ENCODE measurements around the gene RHOF. TPM values are rescaled to one million over a fixed set of nuclear protein-coding genes. Genes with fewer than 3 reads are reported as not detected.
A peak's percentile ranks its signal among the peaks of the same experiment; 100 is the strongest.

RHOF gene
- total and polyA plus RNA-seq, 2 of the 8 experiments (the other 6 are each of a cell fraction or from before 2014, with no cell fraction given): 23.8 to 31.9 TPM

GRCh38 chr12:121813951-121814350 lies 20.5 kb upstream of the RHOF start:
- Histone ChIP-seq H3K27me3 (replicated peaks in 1 of 4; ENCODE audit: control insufficient read depth in 3 of 4, extremely low read depth in 1 of 4, insufficient read depth in 3 of 4, low read length in 3 of 4) (no peaks in the 10 kb centered on the region), H2BK20ac (ENCODE audit: low read length) (no peak overlapping the region), H3K23ac (ENCODE audit: insufficient read length) (no peak overlapping the region), H3K4ac (replicated peaks; ENCODE audit: insufficient read length, low read depth, low read length) (no peak overlapping the region), H2AFZ (ENCODE audit: low read length) (no peak overlapping the region), H4K5ac (ENCODE audit: insufficient read length, low read depth, low read length) (no peak overlapping the region), H3K56ac (replicated peaks; ENCODE audit: insufficient read length, low read depth, low read length) (no peak overlapping the region), H3K4me2 (ENCODE audit: insufficient read depth in 1 of 2, low read depth in 2 of 2, low read length in 2 of 2) (no peak overlapping the region; a peak in 1 of 4 replicates), H4K8ac (ENCODE audit: extremely low read depth, insufficient read depth, low read length) (no peak overlapping the region), H3K79me1 (ENCODE audit: low read depth, low read length) (peaks cover 10% of the 10 kb centered on the region), H2BK12ac (ENCODE audit: low read depth, low read length) (no peak overlapping the region), H3K27ac (ENCODE audit: low read depth, low read length) (no peak overlapping the region), H3K18ac (ENCODE audit: extremely low read depth, low read length) (no peak overlapping the region), H4K20me1 (replicated peaks in 1 of 2; ENCODE audit: control insufficient read depth in 1 of 2, insufficient read depth in 2 of 2, low read length in 2 of 2) (peaks cover 0 to 10% of the 10 kb centered on the region in 2 experiments), H3K4me1 (replicated peaks in 1 of 4; ENCODE audit: control insufficient read depth in 3 of 4, insufficient read depth in 4 of 4, low read length in 3 of 4) (peaks cover 4 to 23% (median 14%) of the 10 kb centered on the region in 4 experiments), H2BK120ac (replicated peaks; ENCODE audit: low read depth, low read length) (no peak overlapping the region), H2BK5ac (ENCODE audit: low read depth, low read length) (peak overlapping the region; percentile 1; the same call in 1 of the 2 replicates), H3K23me2 (ENCODE audit: low read depth, low read length) (peaks cover 9% of the 10 kb centered on the region), H3K14ac (ENCODE audit: insufficient read length) (no peak overlapping the region), H2AK5ac (ENCODE audit: low read depth, low read length) (no peak overlapping the region), H3K9ac (replicated peaks in 1 of 4; ENCODE audit: extremely low read depth in 1 of 4, low read depth in 3 of 4, low read length in 3 of 4) (no peak overlapping the region), H3K9me3 (ENCODE audit: insufficient read depth in 2 of 2, low read depth in 1 of 2, low read length in 1 of 2) (no peaks in the 10 kb centered on the region), H3K4me3 (ENCODE audit: extremely low read depth in 1 of 4, insufficient read depth in 2 of 4, low read depth in 3 of 4, low read length in 4 of 4) (no peak overlapping the region), H3K79me2 (ENCODE audit: control insufficient read depth in 1 of 2, insufficient read depth in 2 of 2, low read length in 2 of 2) (peaks cover 0 to 34% of the 10 kb centered on the region in 2 experiments; a peak in 2 of 4 replicates), H2BK15ac (ENCODE audit: low read length) (0 out of 2 replicates have a peak overlapping the region, but pooled peaks have one; percentile 12), H4K91ac (replicated peaks; ENCODE audit: insufficient read length, low read length) (no peak overlapping the region), H3K36me3 (ENCODE audit: control insufficient read depth in 2 of 4, insufficient read depth in 4 of 4, low read length in 3 of 4) (peaks cover 4 to 50% (median 26%) of the 10 kb centered on the region in 4 experiments)
- no peak for TF ChIP-seq BRCA1 (IDR thresholded peaks at IDR 0.05; ENCODE audit: low read depth, low read length)
- TF ChIP-seq SUZ12 (IDR thresholded peaks at IDR 0.05; ENCODE audit: low read length): no peak
- DNase-seq (ENCODE audit: low read depth in 1 of 2, low spot score in 2 of 2): no peak
- 86% methylated on average over 7 of the region's 14 CpGs; no CpG with 5 or more reads in 1 of the 2 experiments for WGBS, 2 experiments (ENCODE audit: extremely low coverage in 1 of 2, insufficient coverage in 1 of 2, insufficient read length in 1 of 2, insufficient replicate concordance in 2 of 2, low coverage in 1 of 2, low lambda C conversion rate in 2 of 2, missing lambda C conversion rate in 1 of 2)
- no peak for FAIRE-seq
- ChIA-PET POLR2A (ENCODE audit: partially characterized antibody) (interaction anchor here (1.8 to 27.9 kb wide), 4 partner anchors 10 to 27 kb away, joined by 6 to 958 read pairs (median 24); partner anchors contain the start of genes RHOF and SETD1B), CTCF (ENCODE audit: partially characterized antibody) (interaction anchor here (1.0 to 12.0 kb wide), 2 partner anchors 10 to 18 kb away, joined by 3 to 363 read pairs; partner anchors contain the start of gene RHOF)
